Measurements from ENCODE around the gene SELENOW.
"Not testable (repeated sequence)": the region's sequence is repeated elsewhere in the genome, so short reads cannot be mapped to it uniquely, and the experiment has no call there.

SELENOW gene

DNA sequence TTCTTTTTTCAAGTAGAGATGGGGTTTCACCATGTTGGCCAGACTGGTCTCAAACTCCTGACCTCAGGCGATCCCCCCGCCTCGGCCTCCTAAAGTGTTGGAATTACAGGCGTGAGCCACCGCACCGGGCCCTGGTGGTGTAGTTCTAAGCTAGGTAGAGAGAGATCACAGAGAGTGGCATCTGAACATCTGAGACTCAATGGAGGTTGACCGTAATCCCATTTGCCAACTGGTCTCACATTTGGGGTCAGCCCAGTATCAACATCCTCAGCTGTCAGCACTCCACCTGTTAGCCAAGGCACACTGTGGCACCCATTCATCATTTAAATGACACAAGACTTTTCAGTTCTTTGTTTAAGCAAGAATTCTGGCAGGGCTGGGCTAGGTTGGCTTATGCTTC lies 8.1 kb downstream of the SELENOW start:
- DNase-seq (ENCODE audit: low spot score) = no peak

DNA sequence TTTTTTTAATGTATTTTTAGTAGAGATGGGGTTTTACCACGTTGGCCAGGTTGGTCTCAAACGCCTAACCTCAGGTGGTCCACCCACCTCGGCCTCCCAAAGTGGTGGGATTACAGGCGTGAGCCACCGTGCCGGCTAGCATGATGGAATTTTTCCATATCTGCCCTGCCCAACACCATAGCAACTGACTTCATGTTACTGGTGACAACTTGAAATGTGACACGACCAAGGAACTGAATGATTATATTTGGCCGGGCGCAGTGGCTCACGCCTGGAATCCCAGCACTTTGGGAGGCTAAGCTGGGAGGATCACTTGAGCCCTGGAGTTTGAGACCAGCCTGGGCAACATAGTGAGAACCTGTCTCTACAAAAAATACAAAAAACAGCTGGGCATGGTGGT lies 8.8 kb downstream of the SELENOW start:
- not testable (repeated sequence) for DNase-seq (ENCODE audit: low spot score)

DNA sequence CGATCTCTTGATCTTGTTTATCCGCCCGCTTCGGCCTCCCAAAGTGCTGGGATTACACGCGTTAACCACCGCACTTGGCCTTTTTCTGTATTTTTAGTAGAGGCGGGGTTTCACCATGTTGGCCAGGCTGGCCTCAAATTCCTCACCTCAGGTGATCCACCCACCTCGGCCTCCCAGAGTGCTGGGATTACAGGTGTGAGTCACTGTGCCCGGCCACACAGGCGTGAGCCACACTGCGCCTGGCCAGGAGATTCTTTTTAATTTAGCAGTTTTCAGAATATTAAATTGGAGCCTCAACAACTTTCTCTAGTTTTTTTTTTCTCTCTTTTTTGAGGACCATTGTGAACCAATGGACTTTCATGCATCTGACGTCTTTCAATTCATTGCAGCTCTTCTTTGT lies 11.3 kb downstream of the SELENOW start:
- not testable (repeated sequence) for DNase-seq (ENCODE audit: low spot score)

DNA sequence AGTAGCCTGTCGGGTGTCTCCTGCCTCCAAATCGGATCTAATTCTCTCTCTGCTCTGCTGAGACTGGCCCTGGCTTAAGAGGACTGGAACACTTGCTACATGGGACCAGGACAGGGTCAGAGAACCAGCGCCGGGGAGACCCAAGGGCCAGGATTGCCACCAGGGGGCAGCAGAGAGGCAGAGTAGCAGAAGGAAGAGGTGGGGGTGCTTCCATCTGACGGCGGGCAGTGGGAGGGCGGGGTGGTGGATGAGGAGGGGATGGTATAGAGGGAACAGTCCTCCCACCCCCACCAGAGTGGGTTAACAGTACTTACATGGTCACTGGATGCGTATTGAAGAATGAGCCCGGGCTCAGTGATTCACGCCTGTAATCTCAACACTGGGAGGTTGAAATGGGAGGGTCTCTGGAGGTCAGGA lies 11.9 kb downstream of the SELENOW start:
- DNase-seq (ENCODE audit: low spot score) = peak; percentile 97

DNA sequence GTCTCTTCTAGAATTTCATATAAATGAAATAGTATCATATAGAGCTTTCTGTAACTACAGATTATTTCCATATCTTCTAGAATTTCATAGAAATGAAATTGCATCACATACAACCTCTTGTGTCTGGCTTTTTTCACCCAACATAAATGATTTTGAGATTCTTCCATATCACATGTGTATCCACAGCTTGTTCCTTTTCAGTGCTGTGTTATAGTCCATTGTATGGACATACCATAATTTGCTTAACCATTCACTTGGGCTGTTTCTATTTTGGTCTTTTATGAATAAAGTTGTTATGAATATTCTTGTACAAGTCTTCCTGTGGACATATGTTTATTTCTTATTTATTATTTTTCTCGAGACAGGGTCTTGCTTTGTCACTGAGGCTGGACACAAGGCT lies 14.1 kb downstream of the SELENOW start:
- DNase-seq (ENCODE audit: low spot score) = no peak

DNA sequence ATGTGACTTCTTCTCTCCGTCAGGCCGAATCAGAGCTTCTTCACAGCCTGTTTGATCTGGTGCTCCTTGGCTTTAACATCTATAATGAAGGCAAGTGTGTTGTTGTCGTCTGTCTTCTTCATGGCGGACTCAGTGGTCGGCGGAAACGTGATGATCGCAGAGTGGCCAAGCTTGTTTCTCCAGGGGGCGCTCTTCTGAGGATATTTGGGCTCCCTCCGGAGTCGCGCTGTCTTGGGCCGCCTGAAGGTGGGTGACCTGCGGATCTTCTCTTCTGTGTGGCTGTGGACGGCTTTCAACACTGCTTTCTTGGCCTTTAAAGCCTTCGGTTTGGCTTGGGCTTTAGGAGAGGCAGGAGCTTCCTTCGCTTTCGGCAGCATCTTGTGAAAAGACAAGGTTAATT lies 16.0 kb downstream of the SELENOW start:
- no peak for DNase-seq (ENCODE audit: low spot score)

DNA sequence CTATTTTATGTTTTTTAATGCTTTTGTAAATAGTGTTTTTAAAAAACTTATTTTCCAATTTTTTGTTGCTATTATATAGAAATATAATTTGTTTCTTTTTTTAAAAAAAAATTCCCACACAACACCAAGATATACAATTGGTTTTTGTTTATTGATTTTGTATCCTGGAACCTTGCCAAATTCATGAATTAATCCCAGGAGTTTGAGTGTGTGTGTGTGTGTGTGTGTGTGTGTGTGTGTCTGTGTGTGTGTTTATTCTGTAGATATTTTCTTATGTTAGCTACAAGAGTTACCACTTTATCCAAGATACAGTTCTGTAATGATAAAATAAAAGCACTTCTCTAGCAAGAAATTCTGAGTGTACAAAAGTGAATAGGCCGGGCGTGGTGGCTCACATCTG lies 18.3 kb downstream of the SELENOW start:
- DNase-seq (ENCODE audit: low spot score) = no peak

DNA sequence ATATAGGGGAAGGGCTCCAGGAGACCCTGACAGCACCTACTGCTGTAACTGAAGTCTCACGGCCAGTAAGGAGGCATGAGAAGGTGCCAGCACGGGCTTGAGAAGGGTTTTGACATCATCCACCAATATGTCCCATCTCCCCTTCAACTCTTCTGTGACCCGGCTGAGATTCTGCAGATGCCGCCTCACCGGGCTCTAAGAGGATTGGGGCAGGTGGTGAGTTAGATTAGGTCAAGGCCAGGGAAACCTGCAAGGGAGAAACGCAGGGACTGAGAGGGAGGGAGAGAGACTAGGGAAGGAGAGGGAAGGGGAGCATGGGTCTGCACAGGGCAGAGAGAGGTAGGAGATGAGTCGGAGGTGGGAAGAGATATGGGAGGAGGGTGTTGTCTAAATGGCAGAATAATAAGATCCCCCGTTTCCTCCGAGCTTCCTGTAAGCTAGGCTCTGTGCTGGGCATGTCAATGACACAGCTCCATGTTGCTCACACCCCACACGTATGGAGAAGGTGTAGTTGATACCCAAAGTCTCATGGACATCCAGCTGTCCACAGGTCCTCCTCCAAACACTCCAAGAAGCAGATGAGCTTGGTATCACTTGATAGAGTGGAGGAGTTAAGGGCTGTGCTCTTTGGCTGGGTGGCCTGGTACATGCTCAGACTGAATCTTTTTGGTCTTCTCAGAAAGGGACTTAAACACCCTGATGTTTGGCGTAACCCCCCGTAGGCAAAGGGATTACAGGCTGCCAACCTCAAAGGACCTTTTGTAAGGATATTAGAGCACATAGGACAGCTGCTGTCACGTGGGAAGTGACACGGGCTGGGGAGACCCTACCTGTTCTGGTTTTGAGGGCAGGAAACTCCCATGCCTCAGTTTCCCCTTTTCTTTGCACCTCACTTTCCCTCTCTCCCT lies 19.7 kb downstream of the SELENOW start:
- DNase-seq (ENCODE audit: low spot score) = no peak

- no peak for DNase-seq (ENCODE audit: low spot score)
These were observed 20.4 kb downstream of the SELENOW start for GRCh38 chr19:47798904-47799266.

DNA sequence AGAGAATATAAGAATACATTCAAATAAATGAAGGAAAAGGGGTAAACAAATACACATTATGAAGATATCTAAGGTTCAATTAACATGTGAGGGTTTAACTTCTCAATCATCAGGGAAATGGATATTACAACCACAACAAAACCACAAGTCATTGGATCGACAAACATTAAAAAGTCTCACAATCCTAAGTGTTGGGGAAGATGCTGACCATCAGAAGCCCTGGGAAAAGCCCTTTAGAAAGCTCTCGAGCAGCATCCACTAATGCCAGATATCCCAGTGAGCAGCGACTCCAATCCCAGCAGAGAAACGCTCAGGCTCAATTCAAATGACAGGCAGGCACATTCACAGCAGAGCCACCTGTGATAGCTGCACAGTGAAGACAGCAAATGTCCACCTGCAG lies 22.8 kb downstream of the SELENOW start:
- DNase-seq (ENCODE audit: low spot score) = no peak

DNA sequence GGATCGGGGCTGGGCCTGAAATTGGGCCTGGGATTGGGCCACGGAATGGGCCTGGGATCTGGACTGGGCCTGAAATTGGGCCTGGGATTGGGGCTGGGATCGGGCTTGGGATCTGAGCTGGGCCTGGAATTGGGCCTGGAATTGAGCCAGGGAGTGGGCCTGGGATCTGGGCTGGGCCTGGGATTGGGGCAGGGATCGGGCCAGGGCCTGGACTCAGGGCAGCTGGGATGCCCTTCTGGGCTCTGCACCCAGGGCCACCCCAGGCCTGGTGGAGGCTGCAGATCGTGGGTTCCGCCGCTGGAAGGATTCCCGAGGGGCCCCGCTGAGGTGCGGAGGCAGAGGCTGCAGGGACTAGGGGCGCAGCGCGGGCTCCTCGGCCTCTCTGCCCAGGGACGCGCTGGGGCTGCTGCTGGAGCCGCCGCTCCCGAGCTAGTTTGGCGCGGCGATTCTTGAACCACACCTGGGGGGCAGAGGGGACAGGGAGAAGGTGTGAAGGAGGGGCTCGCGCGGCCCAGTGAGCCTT lies 24.1 kb downstream of the SELENOW start:
- no peak for DNase-seq (ENCODE audit: low spot score)

DNA sequence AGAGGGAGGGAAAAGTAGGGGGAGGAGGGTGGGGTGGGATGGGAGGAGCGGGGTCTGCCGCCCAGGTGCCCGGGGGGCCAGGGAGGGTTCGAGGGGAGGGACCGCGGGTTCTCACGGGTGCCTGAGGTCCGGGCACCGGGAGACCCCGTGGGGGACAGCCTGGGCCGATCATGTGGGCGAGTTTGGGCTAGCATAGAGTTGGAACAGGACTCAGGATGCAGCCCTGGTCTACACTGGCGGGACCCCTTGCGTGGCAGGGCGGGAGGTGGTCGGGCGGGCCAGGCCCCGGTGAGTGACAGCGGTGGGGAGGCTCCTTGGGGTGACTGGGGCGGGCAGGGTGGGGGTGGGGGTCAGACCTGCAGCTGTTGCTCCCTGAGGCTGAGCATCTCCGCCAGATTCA lies 24.6 kb downstream of the SELENOW start:
- DNase-seq (ENCODE audit: low spot score) = not testable (repeated sequence)

DNA sequence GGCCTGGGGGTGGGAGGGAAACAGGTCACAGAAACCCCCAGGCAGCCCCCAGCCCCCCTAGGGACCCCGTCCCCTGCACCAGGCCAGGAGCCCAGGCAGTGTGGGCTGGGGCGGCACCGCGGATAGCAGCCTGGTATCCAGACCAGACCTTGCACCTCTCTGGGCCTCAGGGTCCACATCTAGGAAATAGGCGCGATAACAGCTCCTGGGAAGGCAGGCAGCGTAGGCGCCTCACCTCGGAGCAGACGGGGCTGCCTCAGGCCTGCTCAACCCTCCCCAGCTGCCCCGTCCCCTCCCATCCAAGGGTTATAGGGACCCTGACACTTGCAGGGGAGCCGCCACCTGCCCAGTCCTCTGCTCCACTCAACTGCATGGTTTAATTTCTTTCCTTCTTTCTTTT lies 25.2 kb downstream of the SELENOW start:
- not testable (repeated sequence) for DNase-seq (ENCODE audit: low spot score)

DNA sequence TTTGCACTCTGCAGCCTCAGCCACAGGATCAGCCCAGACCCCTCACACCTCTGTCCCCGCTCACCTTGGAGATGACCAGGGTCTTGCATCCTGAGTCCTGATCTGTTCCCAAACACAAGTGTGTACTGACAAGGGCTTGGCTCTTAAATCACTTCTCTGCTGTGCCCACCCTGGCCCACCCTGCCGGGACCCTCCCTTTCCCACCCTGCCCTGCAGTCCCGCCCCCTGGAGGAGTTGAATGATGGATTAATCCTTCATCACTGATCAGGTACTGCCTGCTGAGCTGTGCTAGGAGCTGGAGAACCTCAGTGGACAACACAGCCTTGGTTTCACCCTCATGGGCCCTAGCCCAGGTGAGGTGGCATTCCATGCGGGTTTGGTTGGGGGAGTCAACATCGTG lies 25.9 kb downstream of the SELENOW start, which contains the start of gene TPRX1:
Gene TPRX1, minus strand, starts transcription at position 101 of the 400 bp plus-strand sequence. Its CDS starts 12 bp downstream, at position 89.
- DNase-seq (ENCODE audit: low spot score) = not testable (repeated sequence)

DNA sequence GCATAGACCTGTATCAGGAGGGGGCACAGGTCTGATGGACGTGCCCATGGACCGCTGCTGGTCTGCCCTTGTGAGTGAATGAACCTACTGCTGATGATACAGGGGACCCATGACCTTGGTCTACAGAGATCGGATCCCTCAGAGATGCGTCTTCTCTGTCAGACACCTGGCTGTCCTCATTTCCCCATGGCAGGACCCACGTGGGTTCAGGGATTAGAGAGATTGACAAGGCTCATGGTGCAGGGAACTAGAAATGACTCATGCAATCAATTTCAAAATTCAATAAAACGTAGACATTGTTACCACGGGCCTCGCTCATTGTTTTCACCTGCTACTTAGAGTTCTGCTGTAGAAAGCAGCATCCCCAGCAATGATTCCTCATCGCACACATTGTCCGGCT lies 26.8 kb downstream of the SELENOW start:
- no peak for DNase-seq (ENCODE audit: low spot score)

GRCh38 chr19:47806435-47806834 lies 27.9 kb downstream of the SELENOW start:
- DNase-seq (ENCODE audit: low spot score) = no peak

DNA sequence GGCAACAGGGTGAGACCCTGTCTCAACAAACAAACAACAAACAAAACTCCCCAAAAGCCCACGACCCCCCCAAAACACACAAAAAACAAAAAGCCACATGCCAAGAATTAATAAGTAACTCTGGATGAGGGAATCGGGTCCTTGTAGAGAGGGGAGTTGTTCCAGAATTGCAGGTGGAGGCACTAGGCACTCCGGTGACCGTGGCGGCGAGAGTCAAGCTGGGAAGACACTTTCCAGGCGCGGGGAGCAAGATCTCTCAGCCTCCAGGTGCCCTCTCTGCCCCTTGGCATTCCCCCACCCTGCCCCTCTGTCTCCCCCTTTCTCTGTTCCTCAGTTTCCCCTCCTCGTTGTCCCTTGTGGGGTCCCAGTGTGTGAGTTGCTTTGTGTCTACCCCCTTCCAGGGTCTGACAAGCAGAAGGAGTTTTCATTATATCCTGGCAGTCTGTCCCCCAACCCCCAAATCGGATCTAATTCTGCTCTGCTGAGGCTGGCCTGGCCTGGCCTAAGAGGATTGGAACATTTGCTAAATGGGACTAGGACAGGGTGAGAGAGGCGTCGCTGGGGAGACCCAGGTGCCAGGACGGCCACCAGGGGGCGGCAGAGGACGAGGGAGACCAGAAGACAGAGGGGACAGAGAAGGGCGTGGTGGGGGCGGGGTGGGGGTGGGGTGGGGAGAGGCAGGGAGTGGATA lies 34.9 kb downstream of the SELENOW start:
- peak; percentile 95 for DNase-seq (ENCODE audit: low spot score)

DNA sequence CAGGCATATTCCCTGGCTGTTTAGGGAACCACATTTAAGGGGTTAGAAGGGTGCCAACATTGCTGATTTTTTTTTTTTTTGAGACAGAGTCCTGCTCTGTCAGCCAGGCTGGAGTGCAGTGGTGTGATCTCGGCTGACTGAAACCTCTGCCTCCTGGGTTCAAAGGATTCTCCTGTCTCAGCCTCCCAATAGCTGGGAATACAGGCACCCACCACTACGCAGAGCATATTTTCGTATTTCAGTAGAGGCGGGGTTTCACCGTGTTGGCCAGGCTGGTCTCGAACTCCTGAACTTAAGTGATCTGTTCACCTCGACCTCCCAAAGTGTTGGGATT lies 35.5 kb downstream of the SELENOW start:
- DNase-seq (ENCODE audit: low spot score) = no peak

GRCh38 chr19:47816270-47816669 lies 37.8 kb downstream of the SELENOW start:
- DNase-seq (ENCODE audit: low spot score) = not testable (repeated sequence)

DNA sequence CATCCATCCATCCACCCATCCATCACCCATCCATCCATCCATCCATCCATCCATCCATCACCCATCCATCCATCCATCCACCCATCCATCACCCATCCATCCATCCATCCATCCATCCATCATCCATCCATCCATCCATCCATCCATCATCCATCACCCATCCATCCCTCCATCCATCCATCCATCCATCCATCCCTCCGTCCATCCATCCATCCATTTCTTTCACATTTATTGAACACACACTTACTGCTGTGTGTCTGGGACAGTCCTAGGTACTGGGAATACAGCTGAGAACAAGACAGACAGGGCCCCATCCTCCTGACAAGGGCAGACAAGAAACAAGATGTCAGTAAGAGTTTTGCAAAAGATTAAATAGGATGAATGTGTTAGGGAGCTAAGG lies 39.7 kb downstream of the SELENOW start:
- DNase-seq (ENCODE audit: low spot score) = not testable (repeated sequence)

GRCh38 chr19:47819858-47820257 lies 41.4 kb downstream of the SELENOW start:
- DNase-seq (ENCODE audit: low spot score) = peak; percentile 84

- DNase-seq (ENCODE audit: low spot score) = no peak
These were observed 41.9 kb downstream of the SELENOW start for GRCh38 chr19:47820410-47820809.

DNA sequence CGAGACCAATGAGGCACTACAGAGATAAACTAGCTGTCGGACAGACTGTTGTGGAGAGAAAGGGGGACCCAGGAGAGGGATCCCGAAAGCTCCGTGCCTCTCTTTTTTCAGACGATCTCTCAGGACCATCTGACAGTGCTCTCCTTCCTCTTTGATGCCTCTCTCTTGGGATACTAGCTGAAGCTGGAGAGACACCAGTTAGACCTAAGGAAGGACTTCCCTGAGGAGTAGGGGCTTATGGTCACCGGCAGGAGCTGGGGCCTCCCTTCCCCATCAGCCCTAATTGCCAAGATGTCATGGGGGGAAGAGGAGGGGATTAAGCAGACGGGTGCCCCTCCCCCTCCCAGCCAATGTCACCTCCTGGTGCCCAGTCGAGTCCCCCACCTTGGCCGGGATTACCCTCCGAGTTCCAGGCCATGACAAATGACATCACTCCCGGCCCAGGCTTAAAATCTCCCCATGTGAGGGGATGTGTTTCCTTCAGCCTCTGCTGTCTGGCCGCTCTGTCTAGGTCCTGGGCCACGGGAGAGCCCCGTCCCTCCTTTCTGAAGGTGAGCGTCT lies 43.0 kb downstream of the SELENOW start, which contains the start of gene CRX:
Gene CRX, plus strand, starts transcription at position 478 of the 561 bp plus-strand sequence. CDS start 12,507 bp downstream, outside the sequence.
- DNase-seq (ENCODE audit: low spot score) = no peak
